Measurements from ENCODE around the gene OCLN.

DNA sequence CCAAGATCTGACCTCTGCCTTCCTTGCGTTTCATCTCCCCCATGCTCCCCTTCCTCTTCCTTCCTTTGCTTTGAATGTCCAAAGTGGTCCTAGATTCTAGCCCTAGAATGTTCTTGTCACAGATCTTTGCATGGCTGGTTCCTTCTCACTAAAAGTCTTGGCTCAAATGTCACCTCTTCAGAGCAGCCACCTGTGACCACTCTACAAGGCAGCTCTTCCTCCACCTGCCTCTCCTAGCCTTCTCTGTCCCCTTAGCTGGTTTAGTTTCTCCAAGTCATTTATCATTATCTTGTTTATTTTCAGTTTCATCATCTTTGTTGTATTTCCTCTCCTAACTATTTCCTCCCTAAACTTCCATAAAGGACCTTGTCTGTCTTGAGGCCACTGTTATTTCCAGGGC, 7.1 kb upstream of the OCLN start:
- TF ChIP-seq HNRNPUL1 (IDR thresholded peaks at IDR 0.05; ENCODE audit: low read length): no peak
- TF ChIP-seq, protein P1, sequence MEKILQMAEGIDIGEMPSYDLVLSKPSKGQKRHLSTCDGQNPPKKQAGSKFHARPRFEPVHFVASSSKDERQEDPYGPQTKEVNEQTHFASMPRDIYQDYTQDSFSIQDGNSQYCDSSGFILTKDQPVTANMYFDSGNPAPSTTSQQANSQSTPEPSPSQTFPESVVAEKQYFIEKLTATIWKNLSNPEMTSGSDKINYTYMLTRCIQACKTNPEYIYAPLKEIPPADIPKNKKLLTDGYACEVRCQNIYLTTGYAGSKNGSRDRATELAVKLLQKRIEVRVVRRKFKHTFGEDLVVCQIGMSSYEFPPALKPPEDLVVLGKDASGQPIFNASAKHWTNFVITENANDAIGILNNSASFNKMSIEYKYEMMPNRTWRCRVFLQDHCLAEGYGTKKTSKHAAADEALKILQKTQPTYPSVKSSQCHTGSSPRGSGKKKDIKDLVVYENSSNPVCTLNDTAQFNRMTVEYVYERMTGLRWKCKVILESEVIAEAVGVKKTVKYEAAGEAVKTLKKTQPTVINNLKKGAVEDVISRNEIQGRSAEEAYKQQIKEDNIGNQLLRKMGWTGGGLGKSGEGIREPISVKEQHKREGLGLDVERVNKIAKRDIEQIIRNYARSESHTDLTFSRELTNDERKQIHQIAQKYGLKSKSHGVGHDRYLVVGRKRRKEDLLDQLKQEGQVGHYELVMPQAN (IDR thresholded peaks at IDR 0.05; ENCODE audit: borderline replicate concordance): no peak
- no peak for TF ChIP-seq MCM7 (IDR thresholded peaks at IDR 0.05)
- TF ChIP-seq, protein P2, sequence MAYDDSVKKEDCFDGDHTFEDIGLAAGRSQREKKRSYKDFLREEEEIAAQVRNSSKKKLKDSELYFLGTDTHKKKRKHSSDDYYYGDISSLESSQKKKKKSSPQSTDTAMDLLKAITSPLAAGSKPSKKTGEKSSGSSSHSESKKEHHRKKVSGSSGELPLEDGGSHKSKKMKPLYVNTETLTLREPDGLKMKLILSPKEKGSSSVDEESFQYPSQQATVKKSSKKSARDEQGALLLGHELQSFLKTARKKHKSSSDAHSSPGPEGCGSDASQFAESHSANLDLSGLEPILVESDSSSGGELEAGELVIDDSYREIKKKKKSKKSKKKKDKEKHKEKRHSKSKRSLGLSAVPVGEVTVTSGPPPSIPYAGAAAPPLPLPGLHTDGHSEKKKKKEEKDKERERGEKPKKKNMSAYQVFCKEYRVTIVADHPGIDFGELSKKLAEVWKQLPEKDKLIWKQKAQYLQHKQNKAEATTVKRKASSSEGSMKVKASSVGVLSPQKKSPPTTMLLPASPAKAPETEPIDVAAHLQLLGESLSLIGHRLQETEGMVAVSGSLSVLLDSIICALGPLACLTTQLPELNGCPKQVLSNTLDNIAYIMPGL (CRISPR knock-in tag; IDR thresholded peaks at IDR 0.05): no peak
- no peak for TF ChIP-seq SRF (CRISPR knock-in tag; IDR thresholded peaks at IDR 0.05)
- no peak for TF ChIP-seq ZNF408 (CRISPR knock-in tag; IDR thresholded peaks at IDR 0.05; ENCODE audit: low read depth)
- no peak for TF ChIP-seq RAD51 (IDR thresholded peaks at IDR 0.05; ENCODE audit: borderline replicate concordance, low read depth)
- no peak for TF ChIP-seq TCF7 (IDR thresholded peaks at IDR 0.05; ENCODE audit: borderline replicate concordance)
- TF ChIP-seq, protein P3, sequence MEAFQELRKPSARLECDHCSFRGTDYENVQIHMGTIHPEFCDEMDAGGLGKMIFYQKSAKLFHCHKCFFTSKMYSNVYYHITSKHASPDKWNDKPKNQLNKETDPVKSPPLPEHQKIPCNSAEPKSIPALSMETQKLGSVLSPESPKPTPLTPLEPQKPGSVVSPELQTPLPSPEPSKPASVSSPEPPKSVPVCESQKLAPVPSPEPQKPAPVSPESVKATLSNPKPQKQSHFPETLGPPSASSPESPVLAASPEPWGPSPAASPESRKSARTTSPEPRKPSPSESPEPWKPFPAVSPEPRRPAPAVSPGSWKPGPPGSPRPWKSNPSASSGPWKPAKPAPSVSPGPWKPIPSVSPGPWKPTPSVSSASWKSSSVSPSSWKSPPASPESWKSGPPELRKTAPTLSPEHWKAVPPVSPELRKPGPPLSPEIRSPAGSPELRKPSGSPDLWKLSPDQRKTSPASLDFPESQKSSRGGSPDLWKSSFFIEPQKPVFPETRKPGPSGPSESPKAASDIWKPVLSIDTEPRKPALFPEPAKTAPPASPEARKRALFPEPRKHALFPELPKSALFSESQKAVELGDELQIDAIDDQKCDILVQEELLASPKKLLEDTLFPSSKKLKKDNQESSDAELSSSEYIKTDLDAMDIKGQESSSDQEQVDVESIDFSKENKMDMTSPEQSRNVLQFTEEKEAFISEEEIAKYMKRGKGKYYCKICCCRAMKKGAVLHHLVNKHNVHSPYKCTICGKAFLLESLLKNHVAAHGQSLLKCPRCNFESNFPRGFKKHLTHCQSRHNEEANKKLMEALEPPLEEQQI (IDR thresholded peaks at IDR 0.05): no peak
- no peak for TF ChIP-seq POLR2AphosphoS5 (IDR thresholded peaks at IDR 0.05; ENCODE audit: control insufficient read depth, insufficient read depth, low read depth, low read length)
- TF ChIP-seq POLR2A (conservative IDR thresholded peaks at IDR 0.05): no peak

All from K562 (cell line).